ENCODE data around the gene MTIF3. TPM values are rescaled to one million over a fixed set of nuclear protein-coding genes. Genes with fewer than 3 reads are reported as not detected.

MTIF3 gene
- total and polyA plus RNA-seq, 9 donors, result 33.7 to 81.2 (median 39.3) TPM

DNA sequence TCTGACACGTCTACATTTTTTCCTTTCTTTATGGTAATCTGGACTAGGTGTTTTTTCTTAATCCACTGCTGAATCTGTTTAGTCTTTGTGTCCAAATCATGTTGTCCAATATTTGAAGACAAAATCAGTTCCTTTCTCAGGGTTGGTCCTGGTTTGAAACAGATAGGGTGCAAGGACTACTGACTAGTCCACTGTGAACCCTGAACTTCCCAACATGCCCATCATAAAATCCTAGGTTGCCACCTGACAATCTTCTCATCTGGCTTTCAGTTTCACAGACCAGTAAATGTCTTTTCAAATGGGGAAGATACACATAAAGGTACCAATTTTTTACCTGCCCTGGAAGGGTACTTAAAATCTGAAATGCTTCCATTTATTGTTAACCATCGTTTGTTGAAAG is 13.2 kb downstream of the MTIF3 start:
- no peak overlapping the region for H3K4me3 ChIP-seq
- 86 to 98% (median 91%) methylated on average over 2 of the region's 2 CpGs for WGBS, 3 donors
- no peaks in the 10 kb centered on the region for H3K9me3 ChIP-seq
- no peak for DNase-seq
- no peaks in the 10 kb centered on the region for H3K27me3 ChIP-seq
- no peak overlapping the region for H3K27ac ChIP-seq
- intact Hi-C loops (cut with DNase I), result no loop called here
- TF ChIP-seq, protein P1, sequence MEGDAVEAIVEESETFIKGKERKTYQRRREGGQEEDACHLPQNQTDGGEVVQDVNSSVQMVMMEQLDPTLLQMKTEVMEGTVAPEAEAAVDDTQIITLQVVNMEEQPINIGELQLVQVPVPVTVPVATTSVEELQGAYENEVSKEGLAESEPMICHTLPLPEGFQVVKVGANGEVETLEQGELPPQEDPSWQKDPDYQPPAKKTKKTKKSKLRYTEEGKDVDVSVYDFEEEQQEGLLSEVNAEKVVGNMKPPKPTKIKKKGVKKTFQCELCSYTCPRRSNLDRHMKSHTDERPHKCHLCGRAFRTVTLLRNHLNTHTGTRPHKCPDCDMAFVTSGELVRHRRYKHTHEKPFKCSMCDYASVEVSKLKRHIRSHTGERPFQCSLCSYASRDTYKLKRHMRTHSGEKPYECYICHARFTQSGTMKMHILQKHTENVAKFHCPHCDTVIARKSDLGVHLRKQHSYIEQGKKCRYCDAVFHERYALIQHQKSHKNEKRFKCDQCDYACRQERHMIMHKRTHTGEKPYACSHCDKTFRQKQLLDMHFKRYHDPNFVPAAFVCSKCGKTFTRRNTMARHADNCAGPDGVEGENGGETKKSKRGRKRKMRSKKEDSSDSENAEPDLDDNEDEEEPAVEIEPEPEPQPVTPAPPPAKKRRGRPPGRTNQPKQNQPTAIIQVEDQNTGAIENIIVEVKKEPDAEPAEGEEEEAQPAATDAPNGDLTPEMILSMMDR (IDR thresholded peaks at IDR 0.05), result no peak
- TF ChIP-seq EP300 (IDR thresholded peaks at IDR 0.05), result no peak
- no peaks in the 10 kb centered on the region for H3K36me3 ChIP-seq
- H3K4me1 ChIP-seq (ENCODE audit: insufficient read depth), result no peaks in the 10 kb centered on the region

DNA sequence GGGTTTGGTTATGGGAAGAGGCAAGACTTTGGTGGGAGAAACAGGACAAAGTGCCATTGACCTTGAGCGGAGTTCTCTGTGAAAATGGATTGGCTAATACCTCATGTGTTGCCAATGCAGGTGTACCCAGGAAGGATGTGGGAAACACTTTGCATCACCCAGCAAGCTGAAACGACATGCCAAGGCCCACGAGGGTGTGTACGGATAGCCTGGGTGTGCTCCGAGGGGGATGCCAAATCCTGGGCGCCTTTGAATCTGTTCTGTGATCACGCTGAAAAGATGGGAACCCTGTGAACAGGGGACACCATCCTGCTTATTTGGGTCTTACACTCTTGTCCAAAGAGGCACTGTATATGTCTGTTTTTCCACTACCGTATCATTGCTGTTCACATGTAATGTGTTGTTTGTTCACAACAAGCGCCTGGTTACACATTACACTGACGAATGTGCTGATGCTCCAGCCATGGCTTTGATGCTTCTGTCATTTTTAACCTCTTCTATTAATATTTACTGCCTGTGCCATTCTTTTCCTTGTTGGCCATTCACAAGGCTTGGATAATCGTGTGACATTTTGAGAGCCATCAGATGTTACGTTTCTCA is 17.7 kb downstream of the MTIF3 start:
- Histone ChIP-seq H3K27me3 (no peaks in the 10 kb centered on the region), H3K4me1 (ENCODE audit: insufficient read depth) (peaks cover 1% of the 10 kb centered on the region), H3K36me3 (no peaks in the 10 kb centered on the region), H3K4me3 (no peak overlapping the region), H3K9me3 (no peaks in the 10 kb centered on the region), H3K27ac (no peak overlapping the region)
- no peak for TF ChIP-seq EP300 (IDR thresholded peaks at IDR 0.05)
- TF ChIP-seq, protein P1 (IDR thresholded peaks at IDR 0.05), result no peak
- TF ChIP-seq POLR2A (IDR thresholded peaks at IDR 0.05), result no peak
- intact Hi-C loops (cut with DNase I), result no loop called here
- no peak for DNase-seq
- 84 to 86% (median 84%) methylated on average over 12 of the region's 12 CpGs for WGBS, 3 donors

DNA sequence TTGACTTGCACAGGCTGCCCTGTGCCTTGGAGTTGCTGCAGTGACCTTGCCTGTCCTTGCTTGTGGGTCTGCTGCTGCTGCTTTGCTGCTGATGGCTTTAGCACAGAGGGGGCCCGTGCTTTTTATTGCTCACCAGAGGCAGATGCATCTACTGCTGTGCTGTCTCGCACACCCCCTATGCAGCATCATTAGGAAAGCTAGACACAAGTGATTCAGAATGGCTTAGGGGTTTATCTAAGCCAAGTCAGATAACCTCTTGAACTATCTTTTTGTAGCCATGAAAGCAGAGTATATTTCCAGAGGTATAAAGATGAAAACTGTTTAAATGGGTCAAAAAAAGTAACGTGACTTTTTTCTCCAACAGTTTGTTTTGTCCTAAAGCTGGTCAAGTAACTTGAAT is 18.2 kb downstream of the MTIF3 start:
- no peak for DNase-seq
- TF ChIP-seq EP300 (IDR thresholded peaks at IDR 0.05) (no peak), POLR2A (IDR thresholded peaks at IDR 0.05) (no peak)
- TF ChIP-seq, protein P1 (IDR thresholded peaks at IDR 0.05), result no peak
- 79 to 80% (median 80%) methylated on average over 3 of the region's 3 CpGs for WGBS, 3 donors
- Histone ChIP-seq H3K9me3 (no peaks in the 10 kb centered on the region), H3K4me1 (ENCODE audit: insufficient read depth) (peaks cover 2% of the 10 kb centered on the region), H3K27ac (no peak overlapping the region), H3K27me3 (no peaks in the 10 kb centered on the region), H3K36me3 (no peaks in the 10 kb centered on the region), H3K4me3 (no peak overlapping the region)
- intact Hi-C loops (cut with DNase I), result no loop called here

DNA sequence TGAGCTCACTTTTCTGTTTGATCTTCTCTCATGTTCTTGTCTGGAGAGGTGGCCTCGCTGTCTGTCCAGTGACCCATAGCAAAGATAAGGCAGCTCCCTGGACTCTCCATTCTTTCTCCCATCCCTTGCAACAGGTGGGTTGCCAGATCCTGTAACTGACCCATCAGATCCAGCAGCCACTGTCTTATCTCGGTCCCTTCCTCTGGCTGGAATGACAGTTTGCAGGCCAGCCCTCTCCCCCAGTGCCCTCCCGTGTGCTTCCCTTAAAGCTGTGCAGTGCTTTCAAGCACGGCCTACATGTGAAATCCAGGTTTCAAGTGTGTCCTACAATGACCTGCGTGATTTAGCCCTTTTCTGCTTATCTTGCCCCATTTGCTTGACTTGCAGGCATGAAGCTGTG is 22.2 kb downstream of the MTIF3 start:
- H3K27ac ChIP-seq, result no peak overlapping the region
- intact Hi-C loops (cut with DNase I), result no loop called here
- no peaks in the 10 kb centered on the region for H3K27me3 ChIP-seq
- H3K9me3 ChIP-seq, result no peaks in the 10 kb centered on the region
- no peaks in the 10 kb centered on the region for H3K36me3 ChIP-seq
- peaks cover 10% of the 10 kb centered on the region for H3K4me1 ChIP-seq (ENCODE audit: insufficient read depth)
- H3K4me3 ChIP-seq, result no peak overlapping the region
- WGBS, 3 donors, result 86 to 89% (median 87%) methylated on average over 5 of the region's 5 CpGs
- TF ChIP-seq, protein P1 (IDR thresholded peaks at IDR 0.05), result no peak
- TF ChIP-seq POLR2A (IDR thresholded peaks at IDR 0.05) (no peak), EP300 (IDR thresholded peaks at IDR 0.05) (no peak)
- no peak for DNase-seq

All from ovary (tissue), 9 donors.